GM12878 (cell line): ENCODE data around the gene HHLA2.
"Not testable (repeated sequence)": the region's sequence is repeated elsewhere in the genome, so short reads cannot be mapped to it uniquely, and the experiment has no call there.

Source experiments
- CTCF ChIP-seq, 3 experiments: IDR thresholded peaks in 2 of 3; conservative IDR thresholded peaks in 1 of 3; 2 replicates each; pipeline ENCODE4 v1.5.1; 2011; ENCODE audit warnings: low read depth in 3 of 3, low read length in 3 of 3, mild to moderate bottlenecking in 3 of 3, control low read depth in 2 of 3, moderate library complexity in 2 of 3, inconsistent platforms in 1 of 3, mixed read lengths in 1 of 3; ENCODE audit not compliant: control insufficient read depth in 2 of 3, insufficient read depth in 1 of 3; ENCODE audit errors: extremely low read depth in 1 of 3
- LARP7 ChIP-seq: fragments of 450-650 bp; IDR thresholded peaks from 2 replicates; pipeline ENCODE4 v1.6.1; 2017; ENCODE audit warnings: mild to moderate bottlenecking
- SMC3 ChIP-seq: IDR thresholded peaks from 2 replicates; pipeline ENCODE4 v1.6.1; 2011; ENCODE audit warnings: low read length, improper control_type of control experiment, borderline replicate concordance
- TAF1 ChIP-seq: IDR thresholded peaks from 2 replicates; pipeline ENCODE4 v1.6.1; 2011; ENCODE audit warnings: mild to moderate bottlenecking, low read depth, low read length, borderline replicate concordance
- TCF12 ChIP-seq: IDR thresholded peaks from 2 replicates; pipeline ENCODE4 v1.6.1; 2011; ENCODE audit warnings: low read depth, mild to moderate bottlenecking, low read length

GRCh38 chr3:108378952-108379342 is 82.6 kb downstream of the HHLA2 start:
- TF ChIP-seq CTCF (IDR thresholded peaks at IDR 0.05 in 2 of 3, conservative IDR thresholded peaks at IDR 0.05 in 1 of 3; ENCODE audit: control insufficient read depth in 2 of 3, extremely low read depth in 1 of 3, insufficient read depth in 1 of 3, low read depth in 3 of 3, low read length in 3 of 3); TAF1; LARP7; TCF12; SMC3: not testable (repeated sequence)
